ENCODE results near the gene RUFY4. TPM values are rescaled to one million over a fixed set of nuclear protein-coding genes. Genes with fewer than 3 reads are reported as not detected.

Gene RUFY4
- polyA plus RNA-seq, 1 experiment: not detected

DNA sequence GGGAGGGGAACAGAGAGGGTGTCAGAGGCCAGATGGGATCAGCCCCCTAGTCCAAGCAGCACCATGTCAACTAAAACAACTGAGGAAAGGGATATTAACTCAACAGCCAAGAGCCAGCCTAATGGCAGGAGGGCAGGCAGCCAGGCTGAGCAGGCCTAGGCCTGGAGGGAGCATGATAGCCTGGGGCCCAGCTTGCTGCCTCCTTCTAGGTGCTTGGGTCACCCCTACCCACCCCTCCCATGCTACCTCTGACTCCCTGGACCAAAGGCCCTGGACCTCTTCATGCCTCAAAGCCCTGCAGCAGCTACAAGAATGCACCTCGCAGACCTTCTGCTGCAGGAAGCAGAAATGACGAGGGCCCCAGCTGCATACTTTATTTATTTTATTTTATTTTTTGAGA, 44.2 kb upstream of the RUFY4 start:
- H3K4me3 ChIP-seq (ENCODE audit: low read depth, low read length): no peak overlapping the region
- CTCF ChIA-PET: interaction anchor here (1.1 to 2.4 kb wide), 4 partner anchors 9 to 239 kb away, joined by 3 to 11 read pairs (median 6); no protein-coding TSS in a partner anchor
- no peak for DNase-seq (ENCODE audit: low read depth)
- H3K27me3 ChIP-seq (ENCODE audit: control insufficient read depth, insufficient read depth, low read length): peaks cover 5% of the 10 kb centered on the region
- TF ChIP-seq, protein P1, sequence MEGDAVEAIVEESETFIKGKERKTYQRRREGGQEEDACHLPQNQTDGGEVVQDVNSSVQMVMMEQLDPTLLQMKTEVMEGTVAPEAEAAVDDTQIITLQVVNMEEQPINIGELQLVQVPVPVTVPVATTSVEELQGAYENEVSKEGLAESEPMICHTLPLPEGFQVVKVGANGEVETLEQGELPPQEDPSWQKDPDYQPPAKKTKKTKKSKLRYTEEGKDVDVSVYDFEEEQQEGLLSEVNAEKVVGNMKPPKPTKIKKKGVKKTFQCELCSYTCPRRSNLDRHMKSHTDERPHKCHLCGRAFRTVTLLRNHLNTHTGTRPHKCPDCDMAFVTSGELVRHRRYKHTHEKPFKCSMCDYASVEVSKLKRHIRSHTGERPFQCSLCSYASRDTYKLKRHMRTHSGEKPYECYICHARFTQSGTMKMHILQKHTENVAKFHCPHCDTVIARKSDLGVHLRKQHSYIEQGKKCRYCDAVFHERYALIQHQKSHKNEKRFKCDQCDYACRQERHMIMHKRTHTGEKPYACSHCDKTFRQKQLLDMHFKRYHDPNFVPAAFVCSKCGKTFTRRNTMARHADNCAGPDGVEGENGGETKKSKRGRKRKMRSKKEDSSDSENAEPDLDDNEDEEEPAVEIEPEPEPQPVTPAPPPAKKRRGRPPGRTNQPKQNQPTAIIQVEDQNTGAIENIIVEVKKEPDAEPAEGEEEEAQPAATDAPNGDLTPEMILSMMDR (IDR thresholded peaks at IDR 0.05; ENCODE audit: insufficient read depth, low read depth, low read length): no peak
- POLR2A ChIA-PET: no interaction called here
- no peaks in the 10 kb centered on the region for H3K36me3 ChIP-seq (ENCODE audit: control insufficient read depth, insufficient read depth, low read length)

DNA sequence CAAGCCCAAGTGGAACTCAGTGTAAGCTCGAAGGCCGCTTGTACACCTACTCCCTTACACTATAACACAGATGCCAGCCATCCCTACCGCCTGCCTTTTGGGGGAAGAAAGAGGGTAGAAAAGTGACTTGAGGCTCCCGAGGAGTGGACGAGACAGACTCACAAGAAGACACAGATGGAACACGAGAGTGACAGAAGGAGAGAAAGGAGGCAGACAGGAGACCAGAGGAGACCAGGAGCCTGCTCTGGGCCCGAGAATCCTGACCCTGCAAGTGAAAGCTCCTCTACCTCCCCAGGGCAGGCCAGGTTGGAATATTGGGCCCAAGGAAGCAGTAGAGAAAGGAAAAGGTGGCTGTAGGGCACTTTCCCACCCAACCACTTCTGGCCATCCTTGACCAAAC, 42.8 kb upstream of the RUFY4 start:
- ChIA-PET POLR2A (no interaction called here), CTCF (interaction anchor here (2.4 kb wide), 1 partner anchor 240 kb away, joined by 11 read pairs; no protein-coding TSS in a partner anchor)
- Histone ChIP-seq H3K27me3 (ENCODE audit: control insufficient read depth, insufficient read depth, low read length) (peaks cover 7% of the 10 kb centered on the region), H3K36me3 (ENCODE audit: control insufficient read depth, insufficient read depth, low read length) (no peaks in the 10 kb centered on the region), H3K4me3 (ENCODE audit: low read depth, low read length) (no peak overlapping the region)
- TF ChIP-seq, protein P1 (IDR thresholded peaks at IDR 0.05; ENCODE audit: insufficient read depth, low read depth, low read length): no peak
- DNase-seq (ENCODE audit: low read depth): no peak

DNA sequence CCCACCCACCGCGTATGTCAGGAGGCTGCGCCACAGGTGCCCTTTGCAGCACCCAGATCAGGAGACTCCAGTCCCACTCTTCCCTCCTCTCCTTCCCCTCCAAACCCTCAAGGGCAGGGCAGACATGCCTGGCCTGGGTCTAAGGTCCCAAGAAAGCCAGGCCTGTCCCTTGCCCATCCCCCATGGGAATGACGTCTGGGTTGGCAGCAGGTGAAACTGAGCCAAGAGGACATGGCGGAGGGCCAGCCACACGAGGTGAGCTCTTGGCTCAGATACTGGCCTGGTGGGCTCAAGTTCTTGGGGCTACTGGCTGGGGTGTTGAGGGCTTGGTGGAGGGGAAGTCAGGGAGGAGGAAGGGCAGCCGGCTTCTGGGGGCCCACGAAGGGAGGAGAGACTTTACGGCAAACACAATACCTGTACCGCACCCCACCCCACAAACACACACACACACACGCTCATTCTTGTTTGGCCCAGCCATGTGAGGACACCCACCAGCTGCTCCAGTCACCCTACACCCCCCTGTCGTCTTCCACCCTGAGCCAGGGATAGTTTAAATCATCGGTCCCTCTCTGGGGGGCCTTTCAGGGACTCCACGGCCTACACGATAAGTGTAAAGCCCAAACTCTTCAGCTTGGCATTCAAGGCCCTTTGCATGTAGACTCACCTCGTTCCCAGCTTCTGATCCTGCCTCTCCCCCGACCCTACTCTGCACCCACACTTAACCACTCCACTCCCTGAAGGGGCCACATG, 42.2 kb upstream of the RUFY4 start:
- CTCF ChIA-PET: interaction anchor here (1.7 to 2.4 kb wide), 3 partner anchors 9 to 242 kb away, joined by 4 to 11 read pairs (median 10); no protein-coding TSS in a partner anchor
- TF ChIP-seq, protein P1 (IDR thresholded peaks at IDR 0.05; ENCODE audit: insufficient read depth, low read depth, low read length): no peak
- H3K4me3 ChIP-seq (ENCODE audit: low read depth, low read length): no peak overlapping the region
- DNase-seq (ENCODE audit: low read depth): no peak
- H3K27me3 ChIP-seq (ENCODE audit: control insufficient read depth, insufficient read depth, low read length): peaks cover 7% of the 10 kb centered on the region
- no peaks in the 10 kb centered on the region for H3K36me3 ChIP-seq (ENCODE audit: control insufficient read depth, insufficient read depth, low read length)
- POLR2A ChIA-PET: no interaction called here

DNA sequence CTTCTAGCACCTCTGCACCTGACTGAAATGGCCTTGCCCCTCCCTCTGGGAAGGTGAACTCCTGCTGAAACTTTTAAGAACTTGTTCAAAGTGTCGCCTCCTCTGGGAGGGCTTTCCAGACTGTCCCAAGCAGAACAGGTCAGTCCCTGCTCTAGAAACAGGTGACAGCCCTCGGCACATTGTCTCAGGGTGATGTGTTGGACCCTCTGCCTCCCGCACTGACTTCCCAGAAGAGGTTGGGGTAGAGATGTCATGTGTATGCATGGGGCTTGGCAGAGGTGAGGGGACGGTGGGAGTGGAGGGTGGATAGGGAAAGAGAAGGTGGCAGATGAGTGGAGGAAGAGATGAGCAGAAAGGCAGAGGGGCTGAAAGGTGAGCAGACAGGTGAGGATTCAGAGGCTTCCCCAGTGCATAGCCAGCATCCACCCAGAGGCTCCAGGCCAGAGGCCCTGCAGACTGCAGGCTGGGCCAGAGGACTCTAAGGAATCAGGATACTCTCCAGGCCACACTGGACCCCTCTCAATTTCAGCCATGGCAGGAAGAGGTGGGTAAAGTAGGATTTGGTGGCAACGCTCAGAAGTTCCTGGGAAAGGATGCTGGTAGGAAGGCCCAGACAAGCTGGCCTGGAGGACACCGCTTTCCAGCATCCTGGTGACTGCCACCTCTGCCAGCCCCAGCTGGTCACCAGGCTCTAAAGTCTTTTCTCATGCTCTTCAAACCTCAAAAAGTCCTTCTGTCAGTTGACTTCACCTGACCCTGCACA, 41.4 kb upstream of the RUFY4 start:
- CTCF ChIA-PET: interaction anchor here (0.9 to 2.1 kb wide), 5 partner anchors 9 to 242 kb away, joined by 3 to 10 read pairs (median 4); no protein-coding TSS in a partner anchor
- H3K36me3 ChIP-seq (ENCODE audit: control insufficient read depth, insufficient read depth, low read length): no peaks in the 10 kb centered on the region

DNA sequence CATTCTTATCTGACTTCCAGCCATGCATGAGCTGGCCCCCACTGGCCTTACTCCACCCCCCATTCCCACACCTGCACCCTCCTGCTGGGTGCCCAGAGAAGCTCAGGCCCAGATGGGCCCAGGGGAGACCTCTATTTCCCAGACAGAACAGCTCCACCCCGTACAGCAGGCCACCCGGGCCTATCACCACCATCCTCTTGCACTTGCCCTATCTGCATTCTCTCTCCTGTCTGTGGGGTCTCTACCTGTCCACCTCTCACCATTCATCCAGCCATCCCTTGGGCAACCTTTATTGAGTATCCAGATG, 40.9 kb upstream of the RUFY4 start:
- TF ChIP-seq, protein P1 (IDR thresholded peaks at IDR 0.05; ENCODE audit: insufficient read depth, low read depth, low read length): no peak
- no peak for DNase-seq (ENCODE audit: low read depth)
- H3K4me3 ChIP-seq (ENCODE audit: low read depth, low read length): no peak overlapping the region
- POLR2A ChIA-PET: no interaction called here
- H3K27me3 ChIP-seq (ENCODE audit: control insufficient read depth, insufficient read depth, low read length): peaks cover 12% of the 10 kb centered on the region
- CTCF ChIA-PET: interaction anchor here (0.9 to 2.1 kb wide), 5 partner anchors 8 to 243 kb away, joined by 3 to 10 read pairs (median 4); no protein-coding TSS in a partner anchor
- H3K36me3 ChIP-seq (ENCODE audit: control insufficient read depth, insufficient read depth, low read length): no peaks in the 10 kb centered on the region

More for the DNA sequence above, 41.4 kb upstream of the RUFY4 start:
- TF ChIP-seq, protein P1 (IDR thresholded peaks at IDR 0.05; ENCODE audit: insufficient read depth, low read depth, low read length): no peak
- H3K27me3 ChIP-seq (ENCODE audit: control insufficient read depth, insufficient read depth, low read length): peaks cover 8% of the 10 kb centered on the region
- POLR2A ChIA-PET: no interaction called here
- no peak for DNase-seq (ENCODE audit: low read depth)
- no peak overlapping the region for H3K4me3 ChIP-seq (ENCODE audit: low read depth, low read length)

All from BJ (cell line).